HepG2 (cell line): Measurements from ENCODE around the gene BSN. TPM values are rescaled to one million over a fixed set of nuclear protein-coding genes. Genes with fewer than 3 reads are reported as not detected.

Source experiments
- AGO2 ChIP-seq: fragments of 200-400 bp; formaldehyde crosslinking; optimal IDR thresholded peaks from 2 replicates; pipeline ENCODE3; 2017; ENCODE audit warnings: mild to moderate bottlenecking, low read depth, low read length, moderate library complexity
- AKAP8 ChIP-seq: sonication (generic); formaldehyde crosslinking; IDR thresholded peaks from 2 replicates; pipeline ENCODE4 v1.5.1; 2020; ENCODE audit warnings: mild to moderate bottlenecking, missing genetic modification reagents
- ASH2L ChIP-seq: fragments of 300-600, 200-600 bp; sonication (generic); IDR thresholded peaks from 2 replicates; pipeline ENCODE4 v1.7.0; 2017; ENCODE audit warnings: low read depth, mild to moderate bottlenecking, moderate library complexity, mixed read lengths, low read length; ENCODE audit not compliant: insufficient read length
- CEBPG ChIP-seq: IDR thresholded peaks from 2 replicates; pipeline ENCODE4 v1.6.1; 2016
- CREB1 ChIP-seq, 2 experiments: fragments of 450-650 bp in 1 of 2; IDR thresholded peaks; 2 replicates each; pipeline ENCODE4 v1.6.1; 2016 to 2017; ENCODE audit warnings: control low read depth in 1 of 2, mild to moderate bottlenecking in 1 of 2, missing compliant biosample characterization in 1 of 2, missing genetic modification characterization in 1 of 2
- DRAP1 ChIP-seq: IDR thresholded peaks from 2 replicates; pipeline ENCODE4 v1.6.1; 2016; ENCODE audit warnings: missing genetic modification reagents, missing compliant biosample characterization
- ERF ChIP-seq: IDR thresholded peaks from 2 replicates; pipeline ENCODE4 v1.6.1; 2018; ENCODE audit warnings: missing biosample characterization, missing genetic modification reagents
- GPN1 ChIP-seq: sonication (generic); formaldehyde crosslinking; IDR thresholded peaks from 2 replicates; pipeline ENCODE4 v1.5.1; 2020; ENCODE audit warnings: missing genetic modification reagents, borderline replicate concordance
- HOXA5 ChIP-seq: sonication (generic); formaldehyde crosslinking; IDR thresholded peaks from 2 replicates; pipeline ENCODE4 v1.4.0; 2020; ENCODE audit warnings: missing genetic modification reagents
- LCORL ChIP-seq, 2 experiments: fragments of 450-650 bp in 1 of 2; sonication (generic) in 1 of 2; formaldehyde crosslinking in 1 of 2; IDR thresholded peaks; 2 replicates each; pipeline versions ENCODE4 v1.5.0 to v1.6.1; 2017 to 2020; ENCODE audit warnings: antibody characterized with exemption in 1 of 2, missing genetic modification reagents in 1 of 2
- MED1 ChIP-seq: sonication (generic); formaldehyde crosslinking; IDR thresholded peaks from 2 replicates; pipeline ENCODE4 v1.4.0; 2020; ENCODE audit warnings: missing genetic modification reagents
- MXD3 ChIP-seq: IDR thresholded peaks from 2 replicates; pipeline ENCODE4 v1.6.1; 2016; ENCODE audit warnings: mild to moderate bottlenecking, missing biosample characterization, missing genetic modification reagents
- NCOA2 ChIP-seq: sonication (generic); formaldehyde crosslinking; IDR thresholded peaks from 2 replicates; pipeline ENCODE4 v1.8.0; 2022; ENCODE audit warnings: inconsistent platforms
- PATZ1 ChIP-seq: sonication (generic); formaldehyde crosslinking; IDR thresholded peaks from 2 replicates; pipeline ENCODE4 v1.4.0; 2020; ENCODE audit warnings: missing genetic modification reagents
- RXRA ChIP-seq: sonication (generic); formaldehyde crosslinking; IDR thresholded peaks from 2 replicates; pipeline ENCODE4 v1.5.1; 2020; ENCODE audit warnings: missing genetic modification reagents
- SAFB2 ChIP-seq: sonication (generic); formaldehyde crosslinking; IDR thresholded peaks from 2 replicates; pipeline ENCODE4 v1.5.1; 2020; ENCODE audit warnings: missing genetic modification reagents, low read depth, mild to moderate bottlenecking, borderline replicate concordance
- TEF ChIP-seq: sonication (generic); formaldehyde crosslinking; IDR thresholded peaks from 2 replicates; pipeline ENCODE4 v1.5.0; 2020; ENCODE audit warnings: missing genetic modification reagents
- ZFP37 ChIP-seq: sonication (generic); formaldehyde crosslinking; IDR thresholded peaks from 2 replicates; pipeline ENCODE4 v1.4.0; 2020; ENCODE audit warnings: missing genetic modification reagents, borderline replicate concordance
- ZNF160 ChIP-seq: sonication (generic); formaldehyde crosslinking; IDR thresholded peaks from 2 replicates; pipeline ENCODE4 v1.8.0; 2022; ENCODE audit warnings: mild to moderate bottlenecking, inconsistent platforms, missing genetic modification reagents
- ZNF432 ChIP-seq: sonication (generic); formaldehyde crosslinking; IDR thresholded peaks from 2 replicates; pipeline ENCODE4 v1.5.0; 2020; ENCODE audit warnings: missing genetic modification reagents, mild to moderate bottlenecking, borderline replicate concordance
- ZNF503 ChIP-seq: sonication (generic); formaldehyde crosslinking; IDR thresholded peaks from 2 replicates; pipeline ENCODE4 v1.4.0; 2020; ENCODE audit warnings: missing genetic modification reagents
- ZUFSP ChIP-seq: sonication (generic); formaldehyde crosslinking; IDR thresholded peaks from 2 replicates; pipeline ENCODE4 v1.9.0; 2021; ENCODE audit warnings: missing genetic modification reagents, mild to moderate bottlenecking, borderline replicate concordance
- polyA plus RNA-seq, 8 experiments: library from polyadenylated mRNA; depleted of rRNA in 3 of 8; stranded (reverse) in 7 of 8; unstranded in 1 of 8; fragments of >200 nt; fragmentation: Illumina TruSeq in 4 of 8; extraction: Trizol in 4 of 8; gene quantifications; 2 replicates each; pipeline versions ENCODE4 v1.2.1 to v1.2.3, GENCODE V29; 2011 to 2016; ENCODE audit warnings: low read depth in 4 of 8, missing spikeins in 1 of 8, mixed read lengths in 1 of 8; ENCODE audit not compliant: insufficient read depth in 1 of 8
- total RNA-seq, 5 experiments: library from RNA; depleted of rRNA; stranded (reverse); fragments of >200 nt; fragmentation: Illumina TruSeq; extraction: Trizol; gene quantifications; 2 replicates each; pipeline ENCODE4 v1.2.3, GENCODE V29; 2016; ENCODE audit warnings: low read depth in 1 of 5

The BSN gene
- total and polyA plus RNA-seq, 2 of the 13 experiments (the other 11 are each of a cell fraction or from before 2014, with no cell fraction given): 0.42 to 0.86 TPM

GRCh38 chr3:49665822-49666519 is 111.7 kb downstream of the BSN start (continued):
- 0 out of 2 replicates have a peak, but pooled peaks have one; percentile 35 for TF ChIP-seq DRAP1 (CRISPR knock-in tag)
- TF ChIP-seq PATZ1 (CRISPR knock-in tag): peak; percentile 18; the same call in 1 of the 2 replicates
- peak; percentile 72 for TF ChIP-seq NCOA2 (CRISPR knock-in tag)
- peak; percentile 81 for TF ChIP-seq MED1 (CRISPR knock-in tag)
- TF ChIP-seq CREB1 (IDR thresholded peaks at IDR 0.05): no peak
- no peak for TF ChIP-seq CREB1 (CRISPR knock-in tag; IDR thresholded peaks at IDR 0.05)
- TF ChIP-seq GPN1 (CRISPR knock-in tag): no peak
- no peak for TF ChIP-seq HOXA5 (CRISPR knock-in tag)
- TF ChIP-seq TEF (CRISPR knock-in tag): no peak
- no peak for TF ChIP-seq ZNF503 (CRISPR knock-in tag)
- TF ChIP-seq ZFP37: no peak
- peak; percentile 54; the same call in 1 of the 2 replicates for TF ChIP-seq MXD3 (CRISPR knock-in tag)
- TF ChIP-seq CEBPG: peak; percentile 25; the same call in 1 of the 2 replicates
- TF ChIP-seq LCORL (IDR thresholded peaks at IDR 0.05): no peak
- TF ChIP-seq LCORL (CRISPR knock-in tag; IDR thresholded peaks at IDR 0.05): 0 out of 2 replicates have a peak, but pooled peaks have one; percentile 41
- TF ChIP-seq ZUFSP: no peak
- no peak for TF ChIP-seq AGO2
- no peak for TF ChIP-seq ASH2L
- TF ChIP-seq AKAP8 (CRISPR knock-in tag): peak; percentile 3; the same call in 1 of the 2 replicates
- no peak for TF ChIP-seq ZNF160 (CRISPR knock-in tag)
- TF ChIP-seq ZNF432 (CRISPR knock-in tag): no peak
- peak; percentile 67; the same call in 1 of the 2 replicates for TF ChIP-seq ERF (CRISPR knock-in tag)
- no peak for TF ChIP-seq SAFB2 (CRISPR knock-in tag)
- peak; percentile 88 for TF ChIP-seq RXRA (CRISPR knock-in tag)
